Measurements from ENCODE around the gene ITGB3. TPM values are rescaled to one million over a fixed set of nuclear protein-coding genes. Genes with fewer than 3 reads are reported as not detected.

Gene ITGB3
- total RNA-seq, 1 donor from 2014 or later: not detected

DNA sequence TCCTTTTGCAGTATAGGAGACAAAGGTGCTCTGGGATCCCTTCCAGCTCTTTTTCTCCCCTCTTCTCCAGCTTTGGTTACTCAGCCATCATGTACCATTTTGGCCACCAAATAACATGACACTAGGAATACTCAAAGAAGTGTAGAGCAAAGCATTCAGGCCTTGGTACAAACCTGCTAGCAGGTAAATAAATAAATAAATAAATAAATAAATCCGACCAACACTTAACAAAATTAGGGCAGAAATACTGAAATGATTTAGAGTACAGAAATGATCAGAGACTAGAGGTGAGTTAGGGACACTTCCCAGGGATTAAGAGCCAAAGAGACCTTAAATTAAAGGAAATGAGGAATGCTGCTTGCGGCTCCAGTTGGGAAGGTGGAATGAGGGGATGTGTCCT, 17.7 kb upstream of the ITGB3 start:
- Mint-ChIP-seq H3K27me3 (ENCODE audit: unreplicated experiment) (peaks cover 4% of the 10 kb centered on the region), H3K36me3 (ENCODE audit: unreplicated experiment) (no peaks in the 10 kb centered on the region), H3K9me3 (ENCODE audit: unreplicated experiment) (peaks cover 1% of the 10 kb centered on the region), H3K27ac (ENCODE audit: unreplicated experiment) (no peak overlapping the region), H3K4me3 (ENCODE audit: unreplicated experiment) (no peak overlapping the region), H3K4me1 (ENCODE audit: low read depth, unreplicated experiment) (no peaks in the 10 kb centered on the region)
- TF ChIP-seq, protein P1, sequence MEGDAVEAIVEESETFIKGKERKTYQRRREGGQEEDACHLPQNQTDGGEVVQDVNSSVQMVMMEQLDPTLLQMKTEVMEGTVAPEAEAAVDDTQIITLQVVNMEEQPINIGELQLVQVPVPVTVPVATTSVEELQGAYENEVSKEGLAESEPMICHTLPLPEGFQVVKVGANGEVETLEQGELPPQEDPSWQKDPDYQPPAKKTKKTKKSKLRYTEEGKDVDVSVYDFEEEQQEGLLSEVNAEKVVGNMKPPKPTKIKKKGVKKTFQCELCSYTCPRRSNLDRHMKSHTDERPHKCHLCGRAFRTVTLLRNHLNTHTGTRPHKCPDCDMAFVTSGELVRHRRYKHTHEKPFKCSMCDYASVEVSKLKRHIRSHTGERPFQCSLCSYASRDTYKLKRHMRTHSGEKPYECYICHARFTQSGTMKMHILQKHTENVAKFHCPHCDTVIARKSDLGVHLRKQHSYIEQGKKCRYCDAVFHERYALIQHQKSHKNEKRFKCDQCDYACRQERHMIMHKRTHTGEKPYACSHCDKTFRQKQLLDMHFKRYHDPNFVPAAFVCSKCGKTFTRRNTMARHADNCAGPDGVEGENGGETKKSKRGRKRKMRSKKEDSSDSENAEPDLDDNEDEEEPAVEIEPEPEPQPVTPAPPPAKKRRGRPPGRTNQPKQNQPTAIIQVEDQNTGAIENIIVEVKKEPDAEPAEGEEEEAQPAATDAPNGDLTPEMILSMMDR (IDR thresholded peaks at IDR 0.05; ENCODE audit: partially characterized antibody, unreplicated experiment): no peak
- no peak for DNase-seq

- Mint-ChIP-seq H3K36me3 (ENCODE audit: unreplicated experiment) (no peaks in the 10 kb centered on the region), H3K4me1 (ENCODE audit: low read depth, unreplicated experiment) (no peaks in the 10 kb centered on the region), H3K4me3 (ENCODE audit: unreplicated experiment) (no peak overlapping the region), H3K27ac (ENCODE audit: unreplicated experiment) (no peak overlapping the region), H3K27me3 (ENCODE audit: unreplicated experiment) (peaks cover 4% of the 10 kb centered on the region), H3K9me3 (ENCODE audit: unreplicated experiment) (peaks cover 1% of the 10 kb centered on the region)
- no peak for DNase-seq
- TF ChIP-seq, protein P1 (IDR thresholded peaks at IDR 0.05; ENCODE audit: partially characterized antibody, unreplicated experiment): no peak
Measured at GRCh38 chr17:47237841-47238240, 15.8 kb upstream of the ITGB3 start.

- DNase-seq: no peak
- no peaks in the 10 kb centered on the region for H3K36me3 Mint-ChIP-seq (ENCODE audit: unreplicated experiment)
- no peak overlapping the region for H3K4me3 Mint-ChIP-seq (ENCODE audit: unreplicated experiment)
- TF ChIP-seq, protein P1 (IDR thresholded peaks at IDR 0.05; ENCODE audit: partially characterized antibody, unreplicated experiment): no peak
- H3K4me1 Mint-ChIP-seq (ENCODE audit: low read depth, unreplicated experiment): no peaks in the 10 kb centered on the region
- peaks cover 4% of the 10 kb centered on the region for H3K27me3 Mint-ChIP-seq (ENCODE audit: unreplicated experiment)
- peaks cover 3% of the 10 kb centered on the region for H3K9me3 Mint-ChIP-seq (ENCODE audit: unreplicated experiment)
- no peak overlapping the region for H3K27ac Mint-ChIP-seq (ENCODE audit: unreplicated experiment)
Measured at GRCh38 chr17:47238321-47239010, 15.2 kb upstream of the ITGB3 start.

DNA sequence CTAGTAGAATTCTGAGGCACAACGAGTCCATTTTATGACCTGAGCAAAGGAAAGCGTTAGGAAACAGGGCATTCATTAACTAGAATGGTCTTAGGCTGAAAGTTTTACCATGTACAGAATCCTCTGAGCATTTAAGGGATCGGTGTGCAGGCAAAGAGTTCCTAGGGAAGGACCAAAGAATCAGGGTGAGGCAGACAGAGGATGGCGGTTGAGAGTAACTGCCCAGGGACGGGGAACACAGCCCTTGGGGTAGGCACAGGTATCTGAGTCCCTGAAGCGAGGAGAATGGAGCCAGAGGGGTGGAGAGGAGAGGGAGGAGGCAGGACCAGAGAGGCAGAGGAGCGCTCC, 14.0 kb upstream of the ITGB3 start:
- TF ChIP-seq, protein P1 (IDR thresholded peaks at IDR 0.05; ENCODE audit: partially characterized antibody, unreplicated experiment): no peak
- DNase-seq: no peak
- Mint-ChIP-seq H3K4me3 (ENCODE audit: unreplicated experiment) (no peak overlapping the region), H3K27me3 (ENCODE audit: unreplicated experiment) (peaks cover 4% of the 10 kb centered on the region), H3K9me3 (ENCODE audit: unreplicated experiment) (peaks cover 3% of the 10 kb centered on the region), H3K4me1 (ENCODE audit: low read depth, unreplicated experiment) (no peaks in the 10 kb centered on the region), H3K36me3 (ENCODE audit: unreplicated experiment) (no peaks in the 10 kb centered on the region), H3K27ac (ENCODE audit: unreplicated experiment) (no peak overlapping the region)

DNA sequence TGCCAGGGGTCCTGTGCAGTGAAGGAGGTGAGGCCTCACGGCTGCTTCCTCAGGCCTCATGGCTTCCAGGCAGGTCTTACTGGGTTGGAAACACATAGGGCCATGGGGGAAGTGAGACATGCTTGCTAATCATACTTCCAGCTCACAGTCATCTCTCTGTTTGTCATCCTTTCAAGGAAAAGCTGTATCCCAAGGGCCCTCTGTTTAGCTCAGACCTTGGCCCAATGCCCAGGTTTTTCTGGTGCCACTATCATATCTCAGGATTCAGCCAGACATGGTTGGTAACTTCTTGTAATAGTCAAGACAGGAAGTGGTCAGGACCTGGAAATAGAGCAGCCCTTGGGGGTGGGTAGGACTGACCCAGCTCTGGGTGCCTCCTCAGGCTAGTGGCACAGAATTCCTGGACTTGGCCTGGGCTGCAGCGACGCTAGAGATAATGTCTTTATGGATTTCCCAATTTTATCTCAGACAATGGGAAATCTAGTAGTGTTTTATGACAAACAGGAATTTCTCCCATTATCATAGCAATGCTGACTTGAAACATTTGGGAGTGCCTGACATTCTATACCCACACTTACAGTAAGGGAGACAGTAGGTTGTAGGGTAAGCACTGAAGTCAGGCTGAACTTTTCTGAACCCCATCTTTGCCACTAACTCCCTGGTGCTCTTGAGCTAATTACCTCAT, 13.5 kb upstream of the ITGB3 start:
- H3K9me3 Mint-ChIP-seq (ENCODE audit: unreplicated experiment): peaks cover 3% of the 10 kb centered on the region
- TF ChIP-seq, protein P1 (IDR thresholded peaks at IDR 0.05; ENCODE audit: partially characterized antibody, unreplicated experiment): no peak
- no peak overlapping the region for H3K4me3 Mint-ChIP-seq (ENCODE audit: unreplicated experiment)

More for the DNA sequence above, 13.5 kb upstream of the ITGB3 start:
- no peak overlapping the region for H3K27ac Mint-ChIP-seq (ENCODE audit: unreplicated experiment)
- no peak for DNase-seq
- H3K36me3 Mint-ChIP-seq (ENCODE audit: unreplicated experiment): no peaks in the 10 kb centered on the region
- peaks cover 4% of the 10 kb centered on the region for H3K27me3 Mint-ChIP-seq (ENCODE audit: unreplicated experiment)
- no peaks in the 10 kb centered on the region for H3K4me1 Mint-ChIP-seq (ENCODE audit: low read depth, unreplicated experiment)

Data from glutamatergic neuron (in vitro differentiated cells).